ENCODE measurements around the gene KRT7.

- no peak for TF ChIP-seq EZH2phosphoT487 (IDR thresholded peaks at IDR 0.05; ENCODE audit: low read length)
- TF ChIP-seq CTCF (IDR thresholded peaks at IDR 0.05; ENCODE audit: low read length) = no peak
Observed at GRCh38 chr12:52236386-52237050, 3.5 kb downstream of the KRT7 start.
